HL-60 (cell line): ENCODE measurements around the gene CARS2.

Experiments
- DNase-seq, 2 experiments: peaks; one replicate each; pipeline ENCODE4 v3.0.0-alpha.2; 2010 to 2020; ENCODE audit warnings: low read depth in 1 of 2, low spot score in 1 of 2
- H3K27ac ChIP-seq: fragments of 250-450 bp; sonication (Bioruptor Pico); replicated peaks from 2 replicates; pipeline ENCODE4 v1.5.1; 2020; ENCODE audit warnings: mild to moderate bottlenecking, moderate library complexity
- H3K27me3 ChIP-seq: fragments of 250-450 bp; sonication (Bioruptor Pico); 2 replicates; pipeline ENCODE4 v1.5.1; 2021; ENCODE audit warnings: mild to moderate bottlenecking, moderate library complexity; ENCODE audit not compliant: insufficient read depth, poor library complexity, severe bottlenecking
- H3K4me3 ChIP-seq: replicated peaks from 2 replicates; pipeline ENCODE4 v1.5.1; 2011; ENCODE audit warnings: mild to moderate bottlenecking, control low read depth, low read length; ENCODE audit not compliant: insufficient read depth
- GABPA ChIP-seq: IDR thresholded peaks from 2 replicates; pipeline ENCODE4 v1.6.1; 2012; ENCODE audit warnings: low read depth
- POLR2AphosphoS5 ChIP-seq: IDR thresholded peaks from 2 replicates; pipeline ENCODE4 v1.6.1; 2012; ENCODE audit warnings: low read depth
- SPI1 ChIP-seq: IDR thresholded peaks from 2 replicates; pipeline ENCODE4 v1.6.1; 2012; ENCODE audit warnings: low read depth, mild to moderate bottlenecking, borderline replicate concordance
- TF ChIP-seq, protein P1 (sequence below): IDR thresholded peaks from 2 replicates; pipeline ENCODE4 v1.6.1; 2012; ENCODE audit warnings: low read depth; ENCODE audit not compliant: insufficient replicate concordance
- TF ChIP-seq, protein P2 (sequence below): IDR thresholded peaks from one replicate; pipeline ENCODE4 v1.5.1; 2011; ENCODE audit warnings: low read length, control low read depth, inconsistent platforms; ENCODE audit not compliant: insufficient read depth

CARS2 gene

GRCh38 chr13:110636701-110637201 lies 69.2 kb downstream of the CARS2 start:
- Histone ChIP-seq H3K27ac (no peak overlapping the region), H3K27me3 (no peaks in the 10 kb centered on the region), H3K4me3 (no peak overlapping the region)
- no peak for DNase-seq
- TF ChIP-seq POLR2AphosphoS5 (no peak), GABPA (no peak), SPI1 (no peak)
- TF ChIP-seq, protein P1, sequence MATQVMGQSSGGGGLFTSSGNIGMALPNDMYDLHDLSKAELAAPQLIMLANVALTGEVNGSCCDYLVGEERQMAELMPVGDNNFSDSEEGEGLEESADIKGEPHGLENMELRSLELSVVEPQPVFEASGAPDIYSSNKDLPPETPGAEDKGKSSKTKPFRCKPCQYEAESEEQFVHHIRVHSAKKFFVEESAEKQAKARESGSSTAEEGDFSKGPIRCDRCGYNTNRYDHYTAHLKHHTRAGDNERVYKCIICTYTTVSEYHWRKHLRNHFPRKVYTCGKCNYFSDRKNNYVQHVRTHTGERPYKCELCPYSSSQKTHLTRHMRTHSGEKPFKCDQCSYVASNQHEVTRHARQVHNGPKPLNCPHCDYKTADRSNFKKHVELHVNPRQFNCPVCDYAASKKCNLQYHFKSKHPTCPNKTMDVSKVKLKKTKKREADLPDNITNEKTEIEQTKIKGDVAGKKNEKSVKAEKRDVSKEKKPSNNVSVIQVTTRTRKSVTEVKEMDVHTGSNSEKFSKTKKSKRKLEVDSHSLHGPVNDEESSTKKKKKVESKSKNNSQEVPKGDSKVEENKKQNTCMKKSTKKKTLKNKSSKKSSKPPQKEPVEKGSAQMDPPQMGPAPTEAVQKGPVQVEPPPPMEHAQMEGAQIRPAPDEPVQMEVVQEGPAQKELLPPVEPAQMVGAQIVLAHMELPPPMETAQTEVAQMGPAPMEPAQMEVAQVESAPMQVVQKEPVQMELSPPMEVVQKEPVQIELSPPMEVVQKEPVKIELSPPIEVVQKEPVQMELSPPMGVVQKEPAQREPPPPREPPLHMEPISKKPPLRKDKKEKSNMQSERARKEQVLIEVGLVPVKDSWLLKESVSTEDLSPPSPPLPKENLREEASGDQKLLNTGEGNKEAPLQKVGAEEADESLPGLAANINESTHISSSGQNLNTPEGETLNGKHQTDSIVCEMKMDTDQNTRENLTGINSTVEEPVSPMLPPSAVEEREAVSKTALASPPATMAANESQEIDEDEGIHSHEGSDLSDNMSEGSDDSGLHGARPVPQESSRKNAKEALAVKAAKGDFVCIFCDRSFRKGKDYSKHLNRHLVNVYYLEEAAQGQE: no peak
- TF ChIP-seq, protein P2, sequence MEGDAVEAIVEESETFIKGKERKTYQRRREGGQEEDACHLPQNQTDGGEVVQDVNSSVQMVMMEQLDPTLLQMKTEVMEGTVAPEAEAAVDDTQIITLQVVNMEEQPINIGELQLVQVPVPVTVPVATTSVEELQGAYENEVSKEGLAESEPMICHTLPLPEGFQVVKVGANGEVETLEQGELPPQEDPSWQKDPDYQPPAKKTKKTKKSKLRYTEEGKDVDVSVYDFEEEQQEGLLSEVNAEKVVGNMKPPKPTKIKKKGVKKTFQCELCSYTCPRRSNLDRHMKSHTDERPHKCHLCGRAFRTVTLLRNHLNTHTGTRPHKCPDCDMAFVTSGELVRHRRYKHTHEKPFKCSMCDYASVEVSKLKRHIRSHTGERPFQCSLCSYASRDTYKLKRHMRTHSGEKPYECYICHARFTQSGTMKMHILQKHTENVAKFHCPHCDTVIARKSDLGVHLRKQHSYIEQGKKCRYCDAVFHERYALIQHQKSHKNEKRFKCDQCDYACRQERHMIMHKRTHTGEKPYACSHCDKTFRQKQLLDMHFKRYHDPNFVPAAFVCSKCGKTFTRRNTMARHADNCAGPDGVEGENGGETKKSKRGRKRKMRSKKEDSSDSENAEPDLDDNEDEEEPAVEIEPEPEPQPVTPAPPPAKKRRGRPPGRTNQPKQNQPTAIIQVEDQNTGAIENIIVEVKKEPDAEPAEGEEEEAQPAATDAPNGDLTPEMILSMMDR: no peak

DNA sequence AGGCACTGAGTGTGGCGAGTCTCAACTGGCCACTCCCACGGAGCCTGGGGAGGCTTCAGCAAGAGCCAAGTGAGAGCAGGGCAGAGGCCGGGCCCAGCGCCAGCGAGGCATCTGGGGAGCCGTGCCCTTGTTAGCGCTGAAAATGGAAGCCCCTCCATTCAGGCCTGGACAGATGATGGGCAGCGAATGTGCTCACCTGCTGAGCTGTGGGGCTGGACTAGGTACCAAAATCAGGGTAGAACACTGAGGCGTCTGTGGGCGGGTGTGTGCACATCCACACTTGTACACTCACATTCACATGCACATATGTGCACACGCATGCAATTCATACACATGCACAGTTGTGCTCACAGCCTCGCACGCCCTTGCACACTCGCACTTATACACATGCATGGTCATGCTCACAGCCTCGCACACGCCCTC lies 69.9 kb downstream of the CARS2 start:
- no peak for TF ChIP-seq POLR2AphosphoS5
- TF ChIP-seq, protein P1: no peak
- TF ChIP-seq, protein P2: no peak
- no peak for TF ChIP-seq GABPA
- no peak for TF ChIP-seq SPI1
- Histone ChIP-seq H3K4me3 (no peak overlapping the region), H3K27ac (no peak overlapping the region), H3K27me3 (no peaks in the 10 kb centered on the region)
- no peak for DNase-seq

DNA sequence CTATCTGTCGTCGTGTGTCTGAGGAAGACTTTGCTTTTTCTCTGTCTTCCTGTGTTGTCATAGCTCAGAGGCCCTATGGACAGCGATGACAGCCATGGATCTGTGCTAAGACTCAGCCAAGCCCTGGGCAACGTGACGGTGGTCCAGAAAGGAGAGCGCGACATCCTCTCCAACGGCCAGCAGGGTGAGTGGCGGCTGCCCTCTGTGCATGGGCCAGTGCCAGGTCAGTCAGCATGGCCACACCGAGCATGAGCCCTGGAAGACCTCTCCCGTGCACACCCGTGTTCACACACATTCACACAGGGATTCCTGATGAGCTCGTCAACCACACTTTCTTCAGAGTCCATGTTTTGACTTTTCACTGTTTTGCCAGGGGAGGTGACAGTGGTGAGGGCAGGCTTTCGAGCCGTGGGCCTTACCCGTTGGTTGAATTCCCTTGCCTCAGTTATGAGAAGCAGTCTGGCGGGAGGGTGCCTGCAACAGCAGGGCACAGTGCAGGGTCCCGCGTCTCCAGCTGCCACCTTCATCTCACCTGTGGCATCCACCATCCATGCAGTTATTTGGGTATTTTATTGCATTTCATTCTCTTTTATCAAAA lies 70.4 kb downstream of the CARS2 start:
- Histone ChIP-seq H3K27ac (no peak overlapping the region), H3K27me3 (no peaks in the 10 kb centered on the region), H3K4me3 (no peak overlapping the region)
- DNase-seq: no peak
- TF ChIP-seq POLR2AphosphoS5 (no peak), SPI1 (no peak)
- TF ChIP-seq, protein P1: no peak
- TF ChIP-seq, protein P2: no peak
